ENCODE data around the gene KXD1. TPM values are rescaled to one million over a fixed set of nuclear protein-coding genes. Genes with fewer than 3 reads are reported as not detected.

The KXD1 gene
- total RNA-seq, 2 donors from 2014 or later, result 108 to 115 TPM

DNA sequence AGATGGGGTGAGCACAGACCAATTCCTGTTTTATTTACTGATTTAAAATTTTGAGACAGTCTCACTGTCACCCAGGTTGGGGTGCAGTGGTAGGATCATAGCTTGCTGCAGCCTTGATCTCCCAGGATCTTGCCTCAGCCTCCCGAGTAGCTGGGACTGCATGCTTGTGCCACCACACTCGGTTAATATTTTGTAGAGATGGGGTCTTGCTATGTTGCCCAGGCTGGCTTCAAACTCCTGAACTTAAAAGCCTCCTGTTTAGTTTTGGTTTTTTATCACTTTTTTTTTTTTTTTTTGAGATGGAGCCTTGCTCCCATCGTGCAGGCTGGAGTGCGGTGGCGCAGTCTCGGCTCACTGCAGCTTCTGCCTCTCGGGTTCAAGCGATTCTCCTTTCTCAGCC is 18.7 kb downstream of the KXD1 start:
- TF ChIP-seq, protein P1, sequence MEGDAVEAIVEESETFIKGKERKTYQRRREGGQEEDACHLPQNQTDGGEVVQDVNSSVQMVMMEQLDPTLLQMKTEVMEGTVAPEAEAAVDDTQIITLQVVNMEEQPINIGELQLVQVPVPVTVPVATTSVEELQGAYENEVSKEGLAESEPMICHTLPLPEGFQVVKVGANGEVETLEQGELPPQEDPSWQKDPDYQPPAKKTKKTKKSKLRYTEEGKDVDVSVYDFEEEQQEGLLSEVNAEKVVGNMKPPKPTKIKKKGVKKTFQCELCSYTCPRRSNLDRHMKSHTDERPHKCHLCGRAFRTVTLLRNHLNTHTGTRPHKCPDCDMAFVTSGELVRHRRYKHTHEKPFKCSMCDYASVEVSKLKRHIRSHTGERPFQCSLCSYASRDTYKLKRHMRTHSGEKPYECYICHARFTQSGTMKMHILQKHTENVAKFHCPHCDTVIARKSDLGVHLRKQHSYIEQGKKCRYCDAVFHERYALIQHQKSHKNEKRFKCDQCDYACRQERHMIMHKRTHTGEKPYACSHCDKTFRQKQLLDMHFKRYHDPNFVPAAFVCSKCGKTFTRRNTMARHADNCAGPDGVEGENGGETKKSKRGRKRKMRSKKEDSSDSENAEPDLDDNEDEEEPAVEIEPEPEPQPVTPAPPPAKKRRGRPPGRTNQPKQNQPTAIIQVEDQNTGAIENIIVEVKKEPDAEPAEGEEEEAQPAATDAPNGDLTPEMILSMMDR (conservative IDR thresholded peaks at IDR 0.05), result no peak
- peaks cover 47% of the 10 kb centered on the region for H3K36me3 ChIP-seq (ENCODE audit: control insufficient read depth, insufficient read depth, low read length)
- Mint-ChIP-seq H3K36me3 (ENCODE audit: low read depth) (peaks cover 41% of the 10 kb centered on the region), H3K4me3 (no peak overlapping the region), H3K9me3 (no peaks in the 10 kb centered on the region), H3K27ac (no peak overlapping the region), H3K27me3 (ENCODE audit: insufficient read depth) (peaks cover 2% of the 10 kb centered on the region), H3K4me1 (peaks cover 10% of the 10 kb centered on the region)
- WGBS, 2 experiments (ENCODE audit: insufficient coverage in 1 of 2, insufficient read length in 1 of 2), result 83 to 91% methylated on average over 1 to 8 of the region's 8 CpGs
- no peak overlapping the region for H3K4me3 ChIP-seq (ENCODE audit: low read length)
- peaks cover 7% of the 10 kb centered on the region for H3K4me1 ChIP-seq (ENCODE audit: control insufficient read depth, insufficient read depth, low read length)
- H3K27ac ChIP-seq (ENCODE audit: low read depth, low read length), result no peak overlapping the region
- no peaks in the 10 kb centered on the region for H3K27me3 ChIP-seq (ENCODE audit: control insufficient read depth, insufficient read depth, low read length, poor library complexity, severe bottlenecking)
- DNase-seq, result no peak
- H3K9me3 ChIP-seq (ENCODE audit: control insufficient read depth, low read length), result no peaks in the 10 kb centered on the region
- no peak overlapping the region for H3K9ac ChIP-seq (ENCODE audit: extremely low read depth, low read length, poor library complexity, severe bottlenecking)

DNA sequence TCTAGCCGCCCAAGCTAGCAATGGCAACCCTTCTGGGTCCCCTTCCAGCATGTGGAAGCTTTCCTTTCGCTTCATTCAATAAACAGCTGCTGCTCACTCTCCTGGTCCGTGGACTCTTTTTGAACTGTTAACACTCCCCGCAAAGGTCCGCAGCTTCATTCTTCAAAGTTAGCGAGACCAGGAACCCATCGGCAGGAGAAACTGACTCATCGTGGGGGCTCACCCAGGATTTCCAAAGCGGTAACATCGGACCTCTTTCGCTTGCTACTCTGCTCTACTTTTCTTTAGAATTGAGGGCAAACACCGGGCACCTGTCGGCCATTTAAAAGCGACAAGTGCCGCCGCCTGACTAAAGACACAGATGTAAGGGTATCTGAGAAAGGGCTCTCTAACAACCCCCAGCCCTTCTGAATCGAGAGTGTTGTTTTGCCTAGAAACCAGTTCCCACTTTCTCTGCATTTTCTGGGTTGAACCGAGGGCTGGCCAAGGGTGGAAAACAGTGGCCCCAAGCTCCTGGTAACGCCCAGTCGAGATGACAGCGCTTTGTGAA is 19.8 kb downstream of the KXD1 start:
- DNase-seq, result no peak
- WGBS, 2 experiments (ENCODE audit: insufficient coverage in 1 of 2, insufficient read length in 1 of 2), result 92 to 95% methylated on average over 18 to 21 of the region's 21 CpGs
- Mint-ChIP-seq H3K27me3 (ENCODE audit: insufficient read depth) (peaks cover 2% of the 10 kb centered on the region), H3K9me3 (no peaks in the 10 kb centered on the region), H3K4me1 (peaks cover 8% of the 10 kb centered on the region), H3K36me3 (ENCODE audit: low read depth) (peaks cover 40% of the 10 kb centered on the region), H3K4me3 (no peak overlapping the region), H3K27ac (peak overlapping the region; percentile 69)
- H3K9me3 ChIP-seq (ENCODE audit: control insufficient read depth, low read length), result no peaks in the 10 kb centered on the region
- H3K4me1 ChIP-seq (ENCODE audit: control insufficient read depth, insufficient read depth, low read length), result peaks cover 7% of the 10 kb centered on the region
- H3K4me3 ChIP-seq (ENCODE audit: low read length), result no peak overlapping the region
- TF ChIP-seq, protein P1 (conservative IDR thresholded peaks at IDR 0.05), result no peak
- H3K27ac ChIP-seq (ENCODE audit: low read depth, low read length), result no peak overlapping the region
- H3K27me3 ChIP-seq (ENCODE audit: control insufficient read depth, insufficient read depth, low read length, poor library complexity, severe bottlenecking), result no peaks in the 10 kb centered on the region
- no peak overlapping the region for H3K9ac ChIP-seq (ENCODE audit: extremely low read depth, low read length, poor library complexity, severe bottlenecking)
- H3K36me3 ChIP-seq (ENCODE audit: control insufficient read depth, insufficient read depth, low read length), result peaks cover 47% of the 10 kb centered on the region

DNA sequence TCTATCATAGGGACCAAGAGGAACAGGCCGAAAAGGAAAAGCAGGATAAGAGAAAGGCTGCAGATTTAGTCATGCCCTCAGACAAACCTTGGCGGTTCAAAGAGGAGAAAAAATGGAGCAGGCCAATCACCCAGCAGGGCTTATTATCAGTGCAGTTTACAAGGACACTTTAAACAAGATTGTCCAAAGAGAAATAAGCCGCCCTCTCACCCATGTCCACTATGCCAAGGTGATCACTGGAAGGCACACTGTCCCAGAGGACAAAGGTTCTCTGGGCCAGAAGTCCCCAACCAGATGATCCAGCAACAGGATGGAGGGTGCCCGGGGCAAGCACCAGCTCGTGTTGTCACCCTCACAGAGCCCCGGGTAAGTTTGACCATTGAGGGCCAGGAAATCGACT is 22.6 kb downstream of the KXD1 start:
- Histone ChIP-seq H3K36me3 (ENCODE audit: control insufficient read depth, insufficient read depth, low read length) (peaks cover 22% of the 10 kb centered on the region), H3K9me3 (ENCODE audit: control insufficient read depth, low read length) (no peaks in the 10 kb centered on the region), H3K4me3 (ENCODE audit: low read length) (no peak overlapping the region), H3K4me1 (ENCODE audit: control insufficient read depth, insufficient read depth, low read length) (no peaks in the 10 kb centered on the region), H3K9ac (ENCODE audit: extremely low read depth, low read length, poor library complexity, severe bottlenecking) (no peak overlapping the region), H3K27ac (ENCODE audit: low read depth, low read length) (no peak overlapping the region), H3K27me3 (ENCODE audit: control insufficient read depth, insufficient read depth, low read length, poor library complexity, severe bottlenecking) (no peaks in the 10 kb centered on the region)
- no peak for DNase-seq
- 77 to 85% methylated on average over 7 of the region's 7 CpGs for WGBS, 2 experiments (ENCODE audit: insufficient coverage in 1 of 2, insufficient read length in 1 of 2)
- Mint-ChIP-seq H3K4me3 (no peak overlapping the region), H3K27ac (no peak overlapping the region), H3K9me3 (no peaks in the 10 kb centered on the region), H3K36me3 (ENCODE audit: low read depth) (peaks cover 15% of the 10 kb centered on the region), H3K4me1 (no peaks in the 10 kb centered on the region), H3K27me3 (ENCODE audit: insufficient read depth) (peaks cover 4% of the 10 kb centered on the region)
- TF ChIP-seq, protein P1 (conservative IDR thresholded peaks at IDR 0.05), result no peak

Data from endodermal cell (in vitro differentiated cells).